ENCODE results near the gene ARHGAP24. TPM values are rescaled to one million over a fixed set of nuclear protein-coding genes. Genes with fewer than 3 reads are reported as not detected.

ARHGAP24 gene
- total RNA-seq, 2 donors from 2014 or later, result 4.2 to 5.2 TPM

DNA sequence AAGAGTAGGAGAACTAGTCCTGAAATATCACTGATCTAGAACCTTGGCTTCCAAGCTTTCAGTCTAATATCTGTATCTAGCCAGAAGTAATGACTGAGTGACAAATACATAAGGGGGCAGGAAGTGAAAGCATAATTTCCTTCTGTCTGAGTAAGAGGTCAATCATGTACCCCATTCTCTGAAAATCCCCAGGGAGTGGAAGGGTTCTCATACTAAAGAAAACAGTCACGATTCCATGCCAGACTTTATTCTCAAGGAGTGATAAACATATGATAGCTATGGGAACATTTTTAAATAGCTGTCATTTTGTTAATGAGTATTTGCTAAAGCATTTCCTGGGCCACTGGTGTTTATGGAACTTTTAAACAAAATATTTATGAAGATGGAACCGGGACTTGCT is 308.5 kb downstream of the ARHGAP24 start:
- intact Hi-C loops (cut with DNase I), result no loop called here
- Histone ChIP-seq H3K27me3 (no peaks in the 10 kb centered on the region), H3K9ac (ENCODE audit: low read depth in 2 of 2, low read length in 2 of 2) (no peak overlapping the region), H3K27ac (no peak overlapping the region), H3K9me3 (no peaks in the 10 kb centered on the region), H3K4me3 (no peak overlapping the region), H3K36me3 (no peaks in the 10 kb centered on the region), H3K4me1 (no peaks in the 10 kb centered on the region)
- no peak for DNase-seq
- TF ChIP-seq, protein P1, sequence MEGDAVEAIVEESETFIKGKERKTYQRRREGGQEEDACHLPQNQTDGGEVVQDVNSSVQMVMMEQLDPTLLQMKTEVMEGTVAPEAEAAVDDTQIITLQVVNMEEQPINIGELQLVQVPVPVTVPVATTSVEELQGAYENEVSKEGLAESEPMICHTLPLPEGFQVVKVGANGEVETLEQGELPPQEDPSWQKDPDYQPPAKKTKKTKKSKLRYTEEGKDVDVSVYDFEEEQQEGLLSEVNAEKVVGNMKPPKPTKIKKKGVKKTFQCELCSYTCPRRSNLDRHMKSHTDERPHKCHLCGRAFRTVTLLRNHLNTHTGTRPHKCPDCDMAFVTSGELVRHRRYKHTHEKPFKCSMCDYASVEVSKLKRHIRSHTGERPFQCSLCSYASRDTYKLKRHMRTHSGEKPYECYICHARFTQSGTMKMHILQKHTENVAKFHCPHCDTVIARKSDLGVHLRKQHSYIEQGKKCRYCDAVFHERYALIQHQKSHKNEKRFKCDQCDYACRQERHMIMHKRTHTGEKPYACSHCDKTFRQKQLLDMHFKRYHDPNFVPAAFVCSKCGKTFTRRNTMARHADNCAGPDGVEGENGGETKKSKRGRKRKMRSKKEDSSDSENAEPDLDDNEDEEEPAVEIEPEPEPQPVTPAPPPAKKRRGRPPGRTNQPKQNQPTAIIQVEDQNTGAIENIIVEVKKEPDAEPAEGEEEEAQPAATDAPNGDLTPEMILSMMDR (IDR thresholded peaks at IDR 0.05), result no peak

DNA sequence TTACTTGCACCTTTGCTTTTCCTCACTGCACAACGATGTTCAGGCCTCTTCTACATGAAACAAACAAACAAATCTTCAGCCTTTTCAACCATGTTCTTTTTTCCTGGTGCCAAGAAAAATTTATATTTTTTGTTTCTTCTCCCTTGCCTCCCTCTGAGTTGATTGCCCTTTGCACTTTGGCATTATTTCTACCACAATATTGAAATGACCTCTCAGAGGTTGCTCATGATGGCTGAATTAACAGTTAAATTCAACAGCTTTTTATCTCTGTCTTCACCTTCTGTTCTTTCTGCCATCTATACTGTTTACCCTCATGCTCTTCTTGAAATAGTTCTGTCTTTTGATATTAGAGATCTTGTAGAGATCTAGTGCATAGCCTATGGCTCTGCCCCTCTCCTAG is 308.9 kb downstream of the ARHGAP24 start:
- no peaks in the 10 kb centered on the region for H3K36me3 ChIP-seq
- H3K4me1 ChIP-seq, result no peaks in the 10 kb centered on the region
- H3K9ac ChIP-seq (ENCODE audit: low read depth in 2 of 2, low read length in 2 of 2), result no peak overlapping the region
- no peak overlapping the region for H3K4me3 ChIP-seq
- TF ChIP-seq, protein P1 (IDR thresholded peaks at IDR 0.05), result no peak
- H3K27ac ChIP-seq, result no peak overlapping the region
- no peak for DNase-seq
- intact Hi-C loops (cut with DNase I), result no loop called here
- no peaks in the 10 kb centered on the region for H3K9me3 ChIP-seq
- H3K27me3 ChIP-seq, result no peaks in the 10 kb centered on the region

DNA sequence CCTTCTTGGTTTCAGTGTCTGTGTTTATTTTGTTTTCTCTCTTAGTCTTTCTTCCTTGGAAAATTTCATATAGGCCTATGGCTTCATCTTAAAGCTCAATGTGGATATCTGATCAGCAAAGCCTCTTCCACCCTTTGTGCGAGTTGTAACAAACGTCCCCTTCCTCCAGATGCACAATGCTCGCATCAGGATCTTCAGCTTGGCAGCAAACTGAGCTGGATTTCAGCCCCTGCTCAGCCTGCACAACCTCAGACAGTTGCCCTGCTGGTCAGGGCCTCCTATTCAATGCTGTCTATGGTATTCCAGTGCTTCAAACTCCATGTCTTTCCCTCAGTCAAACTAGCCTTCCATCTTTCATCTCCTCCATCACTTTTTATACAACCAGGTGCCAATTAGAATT is 309.4 kb downstream of the ARHGAP24 start:
- no peak overlapping the region for H3K4me3 ChIP-seq
- H3K36me3 ChIP-seq, result no peaks in the 10 kb centered on the region
- DNase-seq, result no peak
- TF ChIP-seq, protein P1 (IDR thresholded peaks at IDR 0.05), result no peak
- no peaks in the 10 kb centered on the region for H3K9me3 ChIP-seq
- no peaks in the 10 kb centered on the region for H3K27me3 ChIP-seq
- intact Hi-C loops (cut with DNase I), result no loop called here
- H3K27ac ChIP-seq, result no peak overlapping the region
- no peaks in the 10 kb centered on the region for H3K4me1 ChIP-seq
- H3K9ac ChIP-seq (ENCODE audit: low read depth in 2 of 2, low read length in 2 of 2), result no peak overlapping the region

DNA sequence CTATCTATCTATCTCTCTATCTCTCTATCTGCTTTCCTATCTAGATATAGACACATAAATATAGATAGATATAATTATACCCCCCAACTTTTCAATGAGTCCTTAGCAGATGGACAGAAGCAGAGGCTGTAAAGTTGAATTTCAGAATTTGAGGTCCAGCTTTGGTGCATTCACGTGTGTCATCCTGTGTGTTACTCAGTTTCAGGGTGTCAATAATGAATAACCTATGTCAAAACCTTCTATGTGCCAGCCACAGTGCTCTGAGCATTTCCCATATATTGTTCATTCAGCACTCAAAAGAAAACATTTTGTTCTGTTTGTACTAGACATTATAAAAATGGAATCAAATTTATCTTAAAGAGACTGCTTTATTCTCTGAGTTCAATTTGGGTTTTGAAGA is 310.0 kb downstream of the ARHGAP24 start:
- no peak for DNase-seq
- H3K27me3 ChIP-seq, result no peaks in the 10 kb centered on the region
- H3K9me3 ChIP-seq, result no peaks in the 10 kb centered on the region
- H3K27ac ChIP-seq, result no peak overlapping the region
- H3K4me1 ChIP-seq, result no peaks in the 10 kb centered on the region
- no peaks in the 10 kb centered on the region for H3K36me3 ChIP-seq
- no peak overlapping the region for H3K4me3 ChIP-seq
- TF ChIP-seq, protein P1 (IDR thresholded peaks at IDR 0.05), result no peak
- intact Hi-C loops (cut with DNase I), result no loop called here
- H3K9ac ChIP-seq (ENCODE audit: low read depth in 2 of 2, low read length in 2 of 2), result no peak overlapping the region

DNA sequence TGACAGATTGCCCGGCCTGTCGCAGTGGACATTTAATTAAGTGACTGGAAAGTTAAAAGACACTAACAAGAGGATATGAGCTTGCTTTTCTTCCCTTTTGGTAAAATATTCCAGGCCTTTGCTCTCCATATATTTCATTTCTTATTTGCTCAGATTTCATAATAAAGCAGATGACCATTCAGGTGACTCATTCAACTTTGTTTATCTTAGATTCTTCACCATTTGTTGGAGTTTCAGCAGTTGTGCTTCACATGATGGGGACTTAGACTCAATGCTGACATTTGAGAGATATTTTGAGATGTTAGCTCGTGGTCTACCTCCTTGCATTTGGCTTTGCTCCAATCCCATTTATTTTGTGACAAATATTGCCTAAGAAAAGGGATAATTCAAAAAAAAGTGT is 312.2 kb downstream of the ARHGAP24 start:
- Histone ChIP-seq H3K4me3 (no peak overlapping the region), H3K27me3 (no peaks in the 10 kb centered on the region), H3K9me3 (no peaks in the 10 kb centered on the region), H3K9ac (ENCODE audit: low read depth in 2 of 2, low read length in 2 of 2) (no peak overlapping the region), H3K36me3 (no peaks in the 10 kb centered on the region), H3K27ac (no peak overlapping the region), H3K4me1 (no peaks in the 10 kb centered on the region)
- TF ChIP-seq, protein P1 (IDR thresholded peaks at IDR 0.05), result no peak
- no peak for DNase-seq
- intact Hi-C loops (cut with DNase I), result no loop called here

DNA sequence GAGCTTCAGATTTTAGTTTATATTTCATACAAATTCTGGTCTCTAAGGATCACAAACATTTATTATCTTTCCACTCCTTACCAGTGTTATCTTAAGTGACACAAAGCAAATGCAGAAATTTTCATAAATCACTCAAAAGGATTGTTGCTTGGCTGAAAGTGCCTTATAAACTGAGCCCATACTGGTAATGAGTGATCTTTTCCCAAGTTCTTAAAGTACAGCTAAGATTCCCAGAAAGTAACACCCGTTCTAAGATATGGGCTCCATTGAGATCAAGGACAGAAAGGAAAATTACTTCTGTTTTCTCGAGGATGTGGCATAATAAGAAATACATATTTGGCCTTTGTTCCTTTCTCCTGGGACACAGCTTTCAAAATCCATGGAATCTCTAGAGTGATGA is 313.7 kb downstream of the ARHGAP24 start:
- intact Hi-C loops (cut with DNase I), result no loop called here
- TF ChIP-seq, protein P1 (IDR thresholded peaks at IDR 0.05), result no peak
- H3K9me3 ChIP-seq, result no peaks in the 10 kb centered on the region
- no peaks in the 10 kb centered on the region for H3K4me1 ChIP-seq
- DNase-seq, result no peak
- H3K27ac ChIP-seq, result no peak overlapping the region
- H3K27me3 ChIP-seq, result no peaks in the 10 kb centered on the region
- H3K9ac ChIP-seq (ENCODE audit: low read depth in 2 of 2, low read length in 2 of 2), result no peak overlapping the region
- H3K4me3 ChIP-seq, result no peak overlapping the region
- H3K36me3 ChIP-seq, result no peaks in the 10 kb centered on the region

Data from colonic mucosa (tissue), 4 donors.